ENCODE measurements around the gene FNDC3B.

Gene FNDC3B

GRCh38 chr3:172099495-172099808 is 60.1 kb downstream of the FNDC3B start:
- Histone ChIP-seq H3K27ac (ENCODE audit: low read depth, low read length) (no peak overlapping the region), H3K9me3 (ENCODE audit: insufficient read depth, low read length) (no peaks in the 10 kb centered on the region), H3K9ac (ENCODE audit: low read length) (no peak overlapping the region), H3K79me2 (ENCODE audit: insufficient read depth, low read length) (no peaks in the 10 kb centered on the region), H3K4me2 (ENCODE audit: low read depth, low read length, poor library complexity, severe bottlenecking) (no peak overlapping the region), H3K9me2 (replicated peaks; ENCODE audit: insufficient read depth, low read length) (no peaks in the 10 kb centered on the region), H4K20me1 (ENCODE audit: low read depth, low read length) (peaks cover 3% of the 10 kb centered on the region; the same call in 1 of the 2 replicates), H3K4me3 (ENCODE audit: insufficient read depth, low read length, poor library complexity, severe bottlenecking) (no peak overlapping the region), H3F3A (ENCODE audit: insufficient read depth) (no peaks in the 10 kb centered on the region), H3K27me3 (ENCODE audit: low read length) (0 out of 2 replicates have a peak, but pooled peaks cover 3% of the 10 kb centered on the region), H3K36me3 (ENCODE audit: low read length) (no peaks in the 10 kb centered on the region), H2AFZ (ENCODE audit: low read depth, low read length, severe bottlenecking) (no peak overlapping the region)
- no peak for TF ChIP-seq EZH2phosphoT487 (conservative IDR thresholded peaks at IDR 0.05; ENCODE audit: low read length)

DNA sequence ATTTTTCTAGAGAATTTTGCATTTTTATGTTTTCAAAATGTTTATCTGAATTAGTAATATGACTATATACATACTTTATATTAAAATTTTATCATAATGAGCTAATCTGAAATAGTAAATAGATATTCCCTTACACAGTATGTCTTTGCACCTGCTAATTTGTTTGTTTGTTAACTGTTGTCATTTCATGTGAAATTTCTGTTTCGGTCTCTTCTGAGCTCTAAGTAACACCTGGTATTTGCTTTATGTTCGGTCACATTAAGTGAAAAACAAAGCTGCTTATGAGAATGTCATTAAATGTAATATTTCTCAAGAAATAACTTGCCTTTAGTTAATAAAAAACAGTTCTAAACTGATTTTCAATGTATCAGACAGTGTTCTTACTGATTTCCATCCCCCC is 61.1 kb downstream of the FNDC3B start:
- 0 out of 2 replicates have a peak, but pooled peaks cover 3% of the 10 kb centered on the region for H3K27me3 ChIP-seq (ENCODE audit: low read length)
- H3K4me2 ChIP-seq (ENCODE audit: low read depth, low read length, poor library complexity, severe bottlenecking): peak overlapping the region; percentile 3
- H3K36me3 ChIP-seq (ENCODE audit: low read length): no peaks in the 10 kb centered on the region
- peaks cover 7% of the 10 kb centered on the region for H4K20me1 ChIP-seq (ENCODE audit: low read depth, low read length)
- H3K27ac ChIP-seq (ENCODE audit: low read depth, low read length): no peak overlapping the region
- H3K79me2 ChIP-seq (ENCODE audit: insufficient read depth, low read length): no peaks in the 10 kb centered on the region
- H3K9me2 ChIP-seq (replicated peaks; ENCODE audit: insufficient read depth, low read length): no peaks in the 10 kb centered on the region
- TF ChIP-seq EZH2phosphoT487 (conservative IDR thresholded peaks at IDR 0.05; ENCODE audit: low read length): no peak
- no peak for TF ChIP-seq CTCF (IDR thresholded peaks at IDR 0.05; ENCODE audit: insufficient read depth, low read length, poor library complexity, severe bottlenecking)
- no peaks in the 10 kb centered on the region for H3K9me3 ChIP-seq (ENCODE audit: insufficient read depth, low read length)
- no peak overlapping the region for H2AFZ ChIP-seq (ENCODE audit: low read depth, low read length, severe bottlenecking)
- no peak overlapping the region for H3K9ac ChIP-seq (ENCODE audit: low read length)
- no peaks in the 10 kb centered on the region for H3F3A ChIP-seq (ENCODE audit: insufficient read depth)
- no peak overlapping the region for H3K4me3 ChIP-seq (ENCODE audit: insufficient read depth, low read length, poor library complexity, severe bottlenecking)

- Histone ChIP-seq H3K9ac (ENCODE audit: low read length) (no peak overlapping the region), H3K27me3 (ENCODE audit: low read length) (0 out of 2 replicates have a peak, but pooled peaks cover 3% of the 10 kb centered on the region), H2AFZ (ENCODE audit: low read depth, low read length, severe bottlenecking) (no peak overlapping the region), H3K79me2 (ENCODE audit: insufficient read depth, low read length) (no peaks in the 10 kb centered on the region), H3K27ac (ENCODE audit: low read depth, low read length) (no peak overlapping the region), H3K9me3 (ENCODE audit: insufficient read depth, low read length) (no peaks in the 10 kb centered on the region), H3K4me3 (ENCODE audit: insufficient read depth, low read length, poor library complexity, severe bottlenecking) (no peak overlapping the region), H3K36me3 (ENCODE audit: low read length) (no peaks in the 10 kb centered on the region), H4K20me1 (ENCODE audit: low read depth, low read length) (peaks cover 7% of the 10 kb centered on the region; the same call in 1 of the 2 replicates), H3K9me2 (replicated peaks; ENCODE audit: insufficient read depth, low read length) (no peaks in the 10 kb centered on the region), H3F3A (ENCODE audit: insufficient read depth) (no peaks in the 10 kb centered on the region), H3K4me2 (ENCODE audit: low read depth, low read length, poor library complexity, severe bottlenecking) (peak overlapping the region; percentile 3)
- TF ChIP-seq EZH2phosphoT487 (conservative IDR thresholded peaks at IDR 0.05; ENCODE audit: low read length): no peak
- no peak for TF ChIP-seq CTCF (IDR thresholded peaks at IDR 0.05; ENCODE audit: insufficient read depth, low read length, poor library complexity, severe bottlenecking)
Measured at GRCh38 chr3:172101107-172101506, 61.7 kb downstream of the FNDC3B start.

GRCh38 chr3:172102123-172102882 is 62.9 kb downstream of the FNDC3B start:
- TF ChIP-seq CTCF (IDR thresholded peaks at IDR 0.05; ENCODE audit: insufficient read depth, low read length, poor library complexity, severe bottlenecking): no peak
- TF ChIP-seq EZH2phosphoT487 (conservative IDR thresholded peaks at IDR 0.05; ENCODE audit: low read length): no peak
- no peak overlapping the region for H3K9ac ChIP-seq (ENCODE audit: low read length)
- H4K20me1 ChIP-seq (ENCODE audit: low read depth, low read length): peaks cover 4% of the 10 kb centered on the region; the same call in 1 of the 2 replicates
- H3K9me3 ChIP-seq (ENCODE audit: insufficient read depth, low read length): no peaks in the 10 kb centered on the region
- H3K36me3 ChIP-seq (ENCODE audit: low read length): no peaks in the 10 kb centered on the region
- no peaks in the 10 kb centered on the region for H3K79me2 ChIP-seq (ENCODE audit: insufficient read depth, low read length)
- H3K4me3 ChIP-seq (ENCODE audit: insufficient read depth, low read length, poor library complexity, severe bottlenecking): no peak overlapping the region
- 0 out of 2 replicates have a peak, but pooled peaks cover 3% of the 10 kb centered on the region for H3K27me3 ChIP-seq (ENCODE audit: low read length)
- no peak overlapping the region for H2AFZ ChIP-seq (ENCODE audit: low read depth, low read length, severe bottlenecking)
- H3F3A ChIP-seq (ENCODE audit: insufficient read depth): no peaks in the 10 kb centered on the region
- H3K4me2 ChIP-seq (ENCODE audit: low read depth, low read length, poor library complexity, severe bottlenecking): peak overlapping the region; percentile 10
- no peak overlapping the region for H3K27ac ChIP-seq (ENCODE audit: low read depth, low read length)
- H3K9me2 ChIP-seq (replicated peaks; ENCODE audit: insufficient read depth, low read length): no peaks in the 10 kb centered on the region

All from SU-DHL-6 (cell line).